Neural progenitor cell (in vitro differentiated cells): ENCODE measurements around the gene PSPH. TPM values are rescaled to one million over a fixed set of nuclear protein-coding genes. Genes with fewer than 3 reads are reported as not detected.

ENCODE experiments used
- DNase-seq: peaks from one replicate; pipeline ENCODE4 v3.0.0-alpha.2; 2016; ENCODE audit warnings: low spot score
- H2AFZ ChIP-seq: fragments of 200-600 bp; sonication (generic); replicated peaks from 2 replicates; pipeline ENCODE4 v1.6.1; 2016; ENCODE audit warnings: antibody characterized with exemption
- H3F3A ChIP-seq: fragments of 200-600 bp; sonication (generic); 2 replicates; pipeline ENCODE4 v1.6.1; 2016; ENCODE audit warnings: antibody characterized with exemption, low read depth
- H3K27ac ChIP-seq: fragments of 200-600 bp; sonication (generic); 2 replicates; pipeline ENCODE4 v1.5.1; 2016; ENCODE audit warnings: mild to moderate bottlenecking
- H3K27me3 ChIP-seq: fragments of 200-600 bp; sonication (generic); 2 replicates; pipeline ENCODE4 v1.6.1; 2016; ENCODE audit warnings: mild to moderate bottlenecking, moderate library complexity
- H3K36me3 ChIP-seq: fragments of 200-600 bp; sonication (generic); 2 replicates; pipeline ENCODE4 v1.5.1; 2016
- H3K4me1 ChIP-seq: fragments of 200-600 bp; sonication (generic); 2 replicates; pipeline ENCODE4 v1.6.1; 2016; ENCODE audit warnings: mixed run types
- H3K4me2 ChIP-seq: fragments of 200-600 bp; sonication (generic); 2 replicates; pipeline ENCODE4 v1.6.1; 2016
- H3K4me3 ChIP-seq: fragments of 200-600 bp; sonication (generic); 2 replicates; pipeline ENCODE4 v1.5.1; 2016
- H3K79me2 ChIP-seq: fragments of 200-600 bp; sonication (generic); 2 replicates; pipeline ENCODE4 v1.6.1; 2016; ENCODE audit warnings: low read depth
- H3K9ac ChIP-seq: fragments of 200-600 bp; sonication (generic); 2 replicates; pipeline ENCODE4 v1.6.1; 2016
- H3K9me3 ChIP-seq: fragments of 200-600 bp; sonication (generic); 2 replicates; pipeline ENCODE4 v1.5.1; 2016; ENCODE audit warnings: low read depth
- H4K20me1 ChIP-seq: fragments of 200-600 bp; sonication (generic); 2 replicates; pipeline ENCODE4 v1.6.1; 2016; ENCODE audit warnings: low read depth
- H3K27ac Mint-ChIP-seq: 3 replicates; pipeline ENCODE4 v1.8.0; 2021; ENCODE audit warnings: mixed read lengths
- H3K27me3 Mint-ChIP-seq: 2 replicates; pipeline ENCODE4 v1.8.0; 2022; ENCODE audit warnings: low read depth, mild to moderate bottlenecking, inconsistent platforms, moderate library complexity, mixed read lengths; ENCODE audit not compliant: insufficient read depth
- H3K36me3 Mint-ChIP-seq: 3 replicates; pipeline ENCODE4 v1.8.0; 2021; ENCODE audit warnings: mixed read lengths
- H3K4me1 Mint-ChIP-seq: 3 replicates; pipeline ENCODE4 v1.8.0; 2021; ENCODE audit warnings: mixed read lengths
- H3K4me3 Mint-ChIP-seq: 3 replicates; pipeline ENCODE4 v1.8.0; 2021; ENCODE audit warnings: mild to moderate bottlenecking, moderate library complexity, mixed read lengths
- H3K9me3 Mint-ChIP-seq: 3 replicates; pipeline ENCODE4 v1.8.0; 2020; ENCODE audit warnings: mixed read lengths
- CTCF ChIP-seq: fragments of 200-600 bp; sonication (generic); IDR thresholded peaks from 2 replicates; pipeline ENCODE4 v1.5.1; 2017; ENCODE audit warnings: antibody characterized with exemption, mild to moderate bottlenecking
- EZH2 ChIP-seq: fragments of 200-600 bp; sonication (generic); IDR thresholded peaks from 2 replicates; pipeline ENCODE4 v1.6.1; 2017; ENCODE audit warnings: antibody characterized with exemption, mild to moderate bottlenecking, moderate library complexity
- EZH2phosphoT487 ChIP-seq: fragments of 200-600 bp; sonication (generic); IDR thresholded peaks from 2 replicates; pipeline ENCODE4 v1.6.1; 2017; ENCODE audit warnings: antibody characterized with exemption
- total RNA-seq: library from RNA; depleted of rRNA; stranded (reverse); fragments of >200 nt; gene quantifications from 2 replicates; pipeline ENCODE4 v1.2.3, GENCODE V29; 2015; ENCODE audit warnings: low replicate concordance

PSPH gene
- total RNA-seq, 1 donor from 2014 or later: 54.9 TPM

DNA sequence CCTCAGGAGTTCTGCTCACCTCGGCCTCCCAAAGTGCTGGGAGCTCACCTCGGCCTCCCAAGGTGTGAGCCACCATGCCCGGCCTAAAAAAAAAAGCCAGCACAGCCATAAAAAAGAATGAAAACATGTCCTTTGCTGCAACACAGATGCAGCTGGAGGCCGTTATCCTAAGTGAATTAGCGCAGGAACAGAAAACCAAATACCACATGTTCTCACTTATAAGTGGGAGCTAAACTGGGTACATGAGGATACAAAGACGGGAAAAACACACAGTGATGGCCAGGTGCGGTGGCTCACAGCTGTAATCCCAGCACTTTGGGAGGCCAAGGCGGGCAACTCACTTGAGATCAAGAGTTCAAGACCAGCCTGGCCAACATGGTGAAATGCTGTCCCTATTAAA lies 20.9 kb downstream of the PSPH start:
- Histone ChIP-seq H3K4me2 (no peak overlapping the region), H3K4me3 (no peak overlapping the region), H3K9ac (no peak overlapping the region), H3K79me2 (peaks cover 15% of the 10 kb centered on the region), H3K4me1 (peaks cover 6% of the 10 kb centered on the region), H3K36me3 (no peaks in the 10 kb centered on the region), H3F3A (peaks cover 21% of the 10 kb centered on the region), H4K20me1 (no peaks in the 10 kb centered on the region), H3K27ac (no peak overlapping the region), H3K9me3 (no peaks in the 10 kb centered on the region), H2AFZ (no peak overlapping the region), H3K27me3 (no peaks in the 10 kb centered on the region)
- H3K9me3 Mint-ChIP-seq: no peaks in the 10 kb centered on the region
- TF ChIP-seq EZH2phosphoT487 (no peak), EZH2 (no peak), CTCF (no peak)
- no peak for DNase-seq
- peaks cover 4% of the 10 kb centered on the region for H3K4me1 Mint-ChIP-seq
- H3K36me3 Mint-ChIP-seq: peaks cover 14% of the 10 kb centered on the region
- H3K27me3 Mint-ChIP-seq: peaks cover 2% of the 10 kb centered on the region
- no peak overlapping the region for H3K27ac Mint-ChIP-seq
- H3K4me3 Mint-ChIP-seq: no peak overlapping the region

DNA sequence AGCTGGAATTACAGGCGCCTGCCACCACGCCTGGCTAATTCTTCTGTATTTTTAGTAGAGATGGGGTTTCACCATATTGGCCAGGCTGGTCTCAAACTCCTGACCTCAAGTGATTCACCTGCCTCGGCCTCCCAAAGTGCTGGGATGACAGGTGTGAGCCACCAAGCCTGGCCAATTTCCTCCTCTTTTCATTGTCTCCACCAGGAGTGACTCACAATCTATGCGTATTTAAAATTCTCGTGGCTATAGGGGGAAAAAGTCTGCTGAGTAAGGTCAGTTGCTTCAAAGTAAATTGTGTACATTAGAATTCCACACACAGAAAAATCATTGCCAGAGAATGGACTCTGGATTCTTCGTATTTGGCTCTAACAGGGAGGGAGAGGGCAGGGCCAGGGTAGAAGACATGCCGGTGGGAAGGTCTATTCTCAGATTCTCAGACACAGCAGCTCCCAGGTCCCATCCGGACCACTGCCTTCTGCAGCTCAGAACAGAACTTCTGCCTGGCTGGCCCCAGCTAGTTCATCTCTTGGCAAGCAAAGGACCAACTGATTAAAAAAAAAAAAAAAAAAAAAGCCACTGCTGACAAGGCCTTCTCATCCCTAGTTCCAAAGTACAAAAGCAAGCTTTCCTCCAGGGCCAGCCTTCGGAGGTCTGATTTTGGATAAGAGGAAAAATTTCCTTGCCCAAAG lies 22.2 kb downstream of the PSPH start:
- TF ChIP-seq EZH2phosphoT487 (no peak), EZH2 (no peak)
- no peaks in the 10 kb centered on the region for H3K36me3 ChIP-seq
- no peak overlapping the region for H3K4me2 ChIP-seq
- peaks cover 9% of the 10 kb centered on the region for H3F3A ChIP-seq
- Mint-ChIP-seq H3K4me1 (peaks cover 4% of the 10 kb centered on the region), H3K36me3 (peaks cover 17% of the 10 kb centered on the region), H3K27me3 (peaks cover 2% of the 10 kb centered on the region), H3K9me3 (no peaks in the 10 kb centered on the region), H3K4me3 (no peak overlapping the region), H3K27ac (no peak overlapping the region)
- H3K4me3 ChIP-seq: no peak overlapping the region
- H3K9ac ChIP-seq: no peak overlapping the region
- no peaks in the 10 kb centered on the region for H3K9me3 ChIP-seq
- no peak for DNase-seq
- H3K79me2 ChIP-seq: peaks cover 15% of the 10 kb centered on the region
- H3K27ac ChIP-seq: no peak overlapping the region
- no peak overlapping the region for H2AFZ ChIP-seq
- peaks cover 6% of the 10 kb centered on the region for H3K4me1 ChIP-seq
- H3K27me3 ChIP-seq: no peaks in the 10 kb centered on the region
- H4K20me1 ChIP-seq: no peaks in the 10 kb centered on the region

DNA sequence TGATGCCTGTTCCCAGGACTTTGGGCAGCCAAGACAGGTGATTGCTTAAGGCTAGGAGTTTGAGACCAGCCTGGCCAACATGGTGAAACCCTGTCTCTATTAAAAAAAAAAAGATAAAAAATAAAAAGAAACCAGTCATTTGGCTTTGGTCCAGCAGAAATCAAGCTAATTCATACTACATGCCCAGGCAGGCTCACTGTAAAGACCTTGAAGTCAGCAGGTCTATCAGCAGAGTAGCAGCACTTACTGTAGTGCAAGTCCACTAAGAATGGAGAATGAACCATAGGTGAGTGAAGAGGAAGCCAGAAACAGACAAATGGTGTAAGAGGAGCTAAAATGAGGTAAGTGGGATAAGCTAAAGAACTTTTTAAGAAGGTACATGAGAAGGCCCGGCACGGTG lies 24.7 kb downstream of the PSPH start:
- TF ChIP-seq EZH2phosphoT487 (no peak), CTCF (no peak), EZH2 (no peak)
- Mint-ChIP-seq H3K4me1 (no peaks in the 10 kb centered on the region), H3K27ac (no peak overlapping the region), H3K27me3 (peaks cover 4% of the 10 kb centered on the region), H3K4me3 (no peak overlapping the region), H3K9me3 (no peaks in the 10 kb centered on the region), H3K36me3 (peaks cover 17% of the 10 kb centered on the region)
- no peak for DNase-seq
- Histone ChIP-seq H3K27me3 (no peaks in the 10 kb centered on the region), H3K4me2 (no peak overlapping the region), H3K9ac (no peak overlapping the region), H4K20me1 (no peaks in the 10 kb centered on the region), H3K27ac (no peak overlapping the region), H3K36me3 (no peaks in the 10 kb centered on the region), H3K9me3 (no peaks in the 10 kb centered on the region), H3K4me3 (no peak overlapping the region), H3K79me2 (no peaks in the 10 kb centered on the region), H3F3A (no peaks in the 10 kb centered on the region), H2AFZ (no peak overlapping the region), H3K4me1 (no peaks in the 10 kb centered on the region)

GRCh38 chr7:56023500-56023899 lies 27.7 kb downstream of the PSPH start:
- no peak overlapping the region for H2AFZ ChIP-seq
- no peaks in the 10 kb centered on the region for H3K36me3 ChIP-seq
- no peaks in the 10 kb centered on the region for H3K27me3 ChIP-seq
- TF ChIP-seq EZH2 (no peak), EZH2phosphoT487 (no peak), CTCF (no peak)
- H3K27ac Mint-ChIP-seq: no peak overlapping the region
- no peaks in the 10 kb centered on the region for H3K79me2 ChIP-seq
- H3K9me3 ChIP-seq: no peaks in the 10 kb centered on the region
- H3K4me1 Mint-ChIP-seq: no peaks in the 10 kb centered on the region
- H3K9ac ChIP-seq: no peak overlapping the region
- H3K4me2 ChIP-seq: no peak overlapping the region
- DNase-seq: no peak
- no peak overlapping the region for H3K4me3 Mint-ChIP-seq
- no peaks in the 10 kb centered on the region for H3F3A ChIP-seq
- H3K9me3 Mint-ChIP-seq: no peaks in the 10 kb centered on the region
- no peaks in the 10 kb centered on the region for H4K20me1 ChIP-seq
- H3K4me3 ChIP-seq: no peak overlapping the region
- peaks cover 12% of the 10 kb centered on the region for H3K36me3 Mint-ChIP-seq
- H3K27me3 Mint-ChIP-seq: peaks cover 3% of the 10 kb centered on the region
- H3K4me1 ChIP-seq: no peaks in the 10 kb centered on the region
- no peak overlapping the region for H3K27ac ChIP-seq
